Measurements from ENCODE around the gene SIGLEC1.

SIGLEC1 gene

DNA sequence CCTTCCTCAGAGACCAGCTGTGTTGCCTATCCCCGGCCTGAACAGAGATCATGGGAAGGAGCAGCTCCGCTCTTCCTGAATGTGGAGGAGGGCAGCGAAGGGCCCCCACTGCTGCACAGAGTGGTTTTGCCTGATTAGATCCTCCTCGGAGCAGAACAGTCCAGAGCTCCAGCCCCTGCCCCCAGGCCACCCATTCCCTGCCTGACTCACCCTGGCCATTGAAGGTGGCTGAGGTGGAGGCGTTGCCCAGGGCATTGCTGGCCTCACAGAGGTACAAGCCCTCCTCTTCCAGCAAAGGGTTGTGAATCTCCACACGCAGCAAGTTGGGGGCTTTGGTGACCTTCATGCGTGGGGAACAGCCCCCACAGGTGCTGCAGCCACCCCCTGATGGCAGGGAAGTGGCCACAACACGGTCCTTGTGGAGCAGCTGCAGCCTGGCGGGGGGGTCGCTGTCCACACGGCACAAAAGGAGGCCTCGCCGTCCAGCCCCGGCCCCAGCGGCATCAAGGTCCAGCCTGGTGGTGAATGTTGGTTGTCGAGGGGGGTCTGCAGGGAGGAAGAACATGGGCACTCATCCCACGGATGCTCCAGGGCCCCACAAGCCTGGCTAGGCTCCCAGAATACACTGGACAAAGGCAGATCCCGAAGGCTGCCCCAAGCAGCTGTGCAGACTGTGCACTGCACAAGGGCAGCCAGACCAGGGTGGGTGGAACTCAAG lies 14.7 kb downstream of the SIGLEC1 start:
- no peak for DNase-seq (ENCODE audit: low read depth)
- no peak overlapping the region for H3K4me3 ChIP-seq (ENCODE audit: low read depth, low read length)
- in situ Hi-C loops (cut with HindIII; ENCODE audit: low sequenced_read_pairs): no loop called here
- TF ChIP-seq, protein P1, sequence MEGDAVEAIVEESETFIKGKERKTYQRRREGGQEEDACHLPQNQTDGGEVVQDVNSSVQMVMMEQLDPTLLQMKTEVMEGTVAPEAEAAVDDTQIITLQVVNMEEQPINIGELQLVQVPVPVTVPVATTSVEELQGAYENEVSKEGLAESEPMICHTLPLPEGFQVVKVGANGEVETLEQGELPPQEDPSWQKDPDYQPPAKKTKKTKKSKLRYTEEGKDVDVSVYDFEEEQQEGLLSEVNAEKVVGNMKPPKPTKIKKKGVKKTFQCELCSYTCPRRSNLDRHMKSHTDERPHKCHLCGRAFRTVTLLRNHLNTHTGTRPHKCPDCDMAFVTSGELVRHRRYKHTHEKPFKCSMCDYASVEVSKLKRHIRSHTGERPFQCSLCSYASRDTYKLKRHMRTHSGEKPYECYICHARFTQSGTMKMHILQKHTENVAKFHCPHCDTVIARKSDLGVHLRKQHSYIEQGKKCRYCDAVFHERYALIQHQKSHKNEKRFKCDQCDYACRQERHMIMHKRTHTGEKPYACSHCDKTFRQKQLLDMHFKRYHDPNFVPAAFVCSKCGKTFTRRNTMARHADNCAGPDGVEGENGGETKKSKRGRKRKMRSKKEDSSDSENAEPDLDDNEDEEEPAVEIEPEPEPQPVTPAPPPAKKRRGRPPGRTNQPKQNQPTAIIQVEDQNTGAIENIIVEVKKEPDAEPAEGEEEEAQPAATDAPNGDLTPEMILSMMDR (IDR thresholded peaks at IDR 0.05; ENCODE audit: low read depth, low read length, missing control alignments): no peak

- H3K4me3 ChIP-seq (ENCODE audit: low read depth, low read length): no peak overlapping the region
- TF ChIP-seq, protein P1 (IDR thresholded peaks at IDR 0.05; ENCODE audit: low read depth, low read length, missing control alignments): no peak
- in situ Hi-C loops (cut with HindIII; ENCODE audit: low sequenced_read_pairs): no loop called here
- DNase-seq (ENCODE audit: low read depth): no peak
Measured at GRCh38 chr20:3696745-3697587, 15.4 kb downstream of the SIGLEC1 start.

- H3K4me3 ChIP-seq (ENCODE audit: low read depth, low read length): no peak overlapping the region
- in situ Hi-C loops (cut with HindIII; ENCODE audit: low sequenced_read_pairs): no loop called here
- TF ChIP-seq, protein P1 (IDR thresholded peaks at IDR 0.05; ENCODE audit: low read depth, low read length, missing control alignments): peak; percentile 50
- DNase-seq (ENCODE audit: low read depth): no peak
Measured at GRCh38 chr20:3696200-3696599, 16.2 kb downstream of the SIGLEC1 start.

GRCh38 chr20:3694864-3695263 lies 17.5 kb downstream of the SIGLEC1 start:
- in situ Hi-C loops (cut with HindIII; ENCODE audit: low sequenced_read_pairs): no loop called here
- TF ChIP-seq, protein P1 (IDR thresholded peaks at IDR 0.05; ENCODE audit: low read depth, low read length, missing control alignments): no peak
- DNase-seq (ENCODE audit: low read depth): no peak
- no peak overlapping the region for H3K4me3 ChIP-seq (ENCODE audit: low read depth, low read length)

GRCh38 chr20:3693376-3693775 lies 19.0 kb downstream of the SIGLEC1 start:
- TF ChIP-seq, protein P1 (IDR thresholded peaks at IDR 0.05; ENCODE audit: low read depth, low read length, missing control alignments): no peak
- in situ Hi-C loops (cut with HindIII; ENCODE audit: low sequenced_read_pairs): no loop called here
- no peak for DNase-seq (ENCODE audit: low read depth)
- no peak overlapping the region for H3K4me3 ChIP-seq (ENCODE audit: low read depth, low read length)

- DNase-seq (ENCODE audit: low read depth): no peak
- TF ChIP-seq, protein P1 (IDR thresholded peaks at IDR 0.05; ENCODE audit: low read depth, low read length, missing control alignments): no peak
- in situ Hi-C loops (cut with HindIII; ENCODE audit: low sequenced_read_pairs): no loop called here
- H3K4me3 ChIP-seq (ENCODE audit: low read depth, low read length): no peak overlapping the region
Measured at GRCh38 chr20:3692706-3693294, 19.6 kb downstream of the SIGLEC1 start.
